Measurements from ENCODE around the gene PHLDA3. TPM values are rescaled to one million over a fixed set of nuclear protein-coding genes. Genes with fewer than 3 reads are reported as not detected.

The PHLDA3 gene
- total RNA-seq, 4 donors from 2014 or later: 14.4 to 80.2 (median 43.7) TPM

DNA sequence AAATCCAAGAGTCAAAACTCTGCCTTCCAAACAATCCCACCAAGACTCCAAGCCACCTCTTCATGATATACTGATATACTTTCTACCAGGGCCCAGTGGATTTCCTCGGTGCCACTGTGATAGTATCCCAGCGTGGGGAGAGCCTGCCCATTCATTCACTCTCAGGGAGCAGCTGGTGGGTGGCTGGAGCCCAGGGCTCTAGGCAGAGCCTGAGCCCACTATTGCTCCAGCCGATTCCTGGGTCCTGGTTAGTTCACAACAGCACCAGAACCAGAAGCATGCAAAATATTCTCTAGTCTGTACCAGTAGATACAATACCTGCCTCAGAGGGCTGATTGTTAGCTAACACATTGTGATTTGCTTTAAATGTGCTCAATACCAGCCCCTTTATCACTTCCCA is 37.1 kb upstream of the PHLDA3 start:
- Histone ChIP-seq H3K36me3 (no peaks in the 10 kb centered on the region), H3K9me3 (no peaks in the 10 kb centered on the region), H3K4me1 (peaks cover 0 to 16% of the 10 kb centered on the region in 2 donors), H3K27me3 (no peaks in the 10 kb centered on the region), H3K27ac (peak overlapping the region; percentile 97 to 99), H3K4me3 (peak overlapping the region; percentile 67 to 93)
- intact Hi-C loops (cut with DNase I; ENCODE audit: low total_unique reads): no loop called here
- TF ChIP-seq, protein P1, sequence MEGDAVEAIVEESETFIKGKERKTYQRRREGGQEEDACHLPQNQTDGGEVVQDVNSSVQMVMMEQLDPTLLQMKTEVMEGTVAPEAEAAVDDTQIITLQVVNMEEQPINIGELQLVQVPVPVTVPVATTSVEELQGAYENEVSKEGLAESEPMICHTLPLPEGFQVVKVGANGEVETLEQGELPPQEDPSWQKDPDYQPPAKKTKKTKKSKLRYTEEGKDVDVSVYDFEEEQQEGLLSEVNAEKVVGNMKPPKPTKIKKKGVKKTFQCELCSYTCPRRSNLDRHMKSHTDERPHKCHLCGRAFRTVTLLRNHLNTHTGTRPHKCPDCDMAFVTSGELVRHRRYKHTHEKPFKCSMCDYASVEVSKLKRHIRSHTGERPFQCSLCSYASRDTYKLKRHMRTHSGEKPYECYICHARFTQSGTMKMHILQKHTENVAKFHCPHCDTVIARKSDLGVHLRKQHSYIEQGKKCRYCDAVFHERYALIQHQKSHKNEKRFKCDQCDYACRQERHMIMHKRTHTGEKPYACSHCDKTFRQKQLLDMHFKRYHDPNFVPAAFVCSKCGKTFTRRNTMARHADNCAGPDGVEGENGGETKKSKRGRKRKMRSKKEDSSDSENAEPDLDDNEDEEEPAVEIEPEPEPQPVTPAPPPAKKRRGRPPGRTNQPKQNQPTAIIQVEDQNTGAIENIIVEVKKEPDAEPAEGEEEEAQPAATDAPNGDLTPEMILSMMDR (IDR thresholded peaks at IDR 0.05): no peak
- TF ChIP-seq POLR2A (IDR thresholded peaks at IDR 0.05): no peak
- peak in 1 of 2 donors; percentile 27 for DNase-seq

DNA sequence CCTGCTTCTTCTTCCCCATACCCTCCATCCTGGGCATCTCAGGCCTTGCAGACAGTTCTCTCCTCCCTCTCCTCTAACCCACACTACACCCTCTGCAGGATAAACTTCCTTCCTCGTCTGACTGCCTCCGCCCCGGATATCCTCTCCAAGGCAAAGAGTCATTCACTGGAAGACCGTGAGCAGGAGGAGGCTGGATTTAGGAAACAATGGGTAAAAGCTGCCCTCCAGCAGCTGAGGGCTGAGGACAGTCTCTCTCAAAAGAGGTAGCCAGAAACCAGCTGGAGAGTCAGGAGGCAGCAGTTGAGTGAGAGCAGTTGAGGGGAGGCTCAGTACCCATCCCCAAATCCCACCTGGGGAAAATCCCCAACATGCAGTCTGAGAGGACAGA is 36.5 kb upstream of the PHLDA3 start:
- H3K4me1 ChIP-seq: peaks cover 4 to 16% of the 10 kb centered on the region in 2 donors
- no peaks in the 10 kb centered on the region for H3K9me3 ChIP-seq
- TF ChIP-seq POLR2A (IDR thresholded peaks at IDR 0.05): peak in 1 of 2 donors; percentile 51
- TF ChIP-seq, protein P1 (IDR thresholded peaks at IDR 0.05): no peak
- H3K27ac ChIP-seq: peak overlapping the region; percentile 97 to 99
- H3K4me3 ChIP-seq: peak overlapping the region; percentile 67 to 93
- H3K36me3 ChIP-seq: no peaks in the 10 kb centered on the region
- intact Hi-C loops (cut with DNase I; ENCODE audit: low total_unique reads): no loop called here
- H3K27me3 ChIP-seq: no peaks in the 10 kb centered on the region
- DNase-seq: peak in 1 of 2 donors; percentile 55

DNA sequence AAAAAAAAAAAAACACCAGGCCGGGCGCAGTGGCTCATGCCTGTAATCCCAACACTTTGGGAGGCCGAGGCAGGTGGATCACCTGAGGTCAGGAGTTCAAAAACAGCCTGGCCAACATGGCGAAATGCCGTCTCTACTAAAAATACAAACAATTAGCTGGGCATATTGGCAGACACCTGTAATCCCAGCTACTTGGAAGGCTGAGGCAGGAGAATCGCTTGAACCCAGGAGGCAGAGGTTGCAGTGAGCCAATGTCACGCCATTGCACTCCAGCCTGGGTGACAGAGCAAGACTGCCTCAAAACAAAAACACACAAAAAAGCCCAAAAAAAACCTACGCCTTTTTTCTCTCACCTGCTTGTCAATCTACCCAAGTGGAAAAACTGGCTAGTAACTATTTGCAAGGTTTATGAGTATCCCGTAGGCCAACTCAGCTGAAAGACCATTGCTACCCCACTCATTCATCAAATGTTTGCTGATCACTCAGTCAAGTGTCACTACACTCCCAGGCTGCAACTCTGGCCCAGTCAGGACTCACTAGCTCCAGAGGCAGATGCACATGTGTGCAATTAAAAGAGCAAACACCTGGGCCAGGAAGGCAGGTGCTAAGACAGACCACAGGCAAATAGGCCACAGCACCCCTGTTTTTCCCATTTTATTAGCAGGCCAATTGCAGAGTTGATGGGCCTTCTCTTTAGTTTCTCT is 36.0 kb upstream of the PHLDA3 start:
- peak overlapping the region; percentile 97 to 99 for H3K27ac ChIP-seq
- no peaks in the 10 kb centered on the region for H3K27me3 ChIP-seq
- H3K4me3 ChIP-seq: peak overlapping the region; percentile 67 to 93
- no peaks in the 10 kb centered on the region for H3K9me3 ChIP-seq
- H3K36me3 ChIP-seq: no peaks in the 10 kb centered on the region
- H3K4me1 ChIP-seq: peaks cover 9 to 16% of the 10 kb centered on the region in 2 donors
- no peak for DNase-seq
- no peak for TF ChIP-seq POLR2A (IDR thresholded peaks at IDR 0.05)
- TF ChIP-seq, protein P1 (IDR thresholded peaks at IDR 0.05): no peak
- intact Hi-C loops (cut with DNase I; ENCODE audit: low total_unique reads): no loop called here

DNA sequence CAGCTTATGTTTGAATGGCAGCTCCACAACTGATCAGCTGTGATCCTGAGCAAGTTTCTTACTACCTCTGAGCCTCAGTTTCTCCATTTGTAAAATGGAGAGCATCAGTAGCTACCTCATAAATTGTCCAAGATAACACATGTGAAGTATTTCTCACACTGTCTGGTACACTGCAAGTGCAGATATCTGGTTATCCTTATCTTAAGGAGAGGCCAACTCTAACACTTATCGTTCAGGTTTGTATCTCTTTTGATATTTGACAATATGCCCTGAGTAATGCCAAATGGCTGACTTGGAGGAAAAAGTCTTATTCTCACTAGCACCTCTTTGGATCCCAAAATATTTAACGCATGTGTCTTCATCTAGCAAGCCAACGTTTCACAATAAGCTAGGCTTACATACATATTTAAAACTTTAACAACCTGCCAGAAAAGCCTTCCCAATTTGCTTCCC is 35.2 kb upstream of the PHLDA3 start:
- Histone ChIP-seq H3K27ac (peak overlapping the region; percentile 97 to 99), H3K9me3 (no peaks in the 10 kb centered on the region), H3K27me3 (no peaks in the 10 kb centered on the region), H3K4me3 (peak overlapping the region; percentile 67 to 93), H3K36me3 (no peaks in the 10 kb centered on the region), H3K4me1 (peaks cover 16% of the 10 kb centered on the region in 2 donors)
- TF ChIP-seq, protein P1 (IDR thresholded peaks at IDR 0.05): no peak
- no peak for TF ChIP-seq POLR2A (IDR thresholded peaks at IDR 0.05)
- no peak for DNase-seq
- intact Hi-C loops (cut with DNase I; ENCODE audit: low total_unique reads): no loop called here

DNA sequence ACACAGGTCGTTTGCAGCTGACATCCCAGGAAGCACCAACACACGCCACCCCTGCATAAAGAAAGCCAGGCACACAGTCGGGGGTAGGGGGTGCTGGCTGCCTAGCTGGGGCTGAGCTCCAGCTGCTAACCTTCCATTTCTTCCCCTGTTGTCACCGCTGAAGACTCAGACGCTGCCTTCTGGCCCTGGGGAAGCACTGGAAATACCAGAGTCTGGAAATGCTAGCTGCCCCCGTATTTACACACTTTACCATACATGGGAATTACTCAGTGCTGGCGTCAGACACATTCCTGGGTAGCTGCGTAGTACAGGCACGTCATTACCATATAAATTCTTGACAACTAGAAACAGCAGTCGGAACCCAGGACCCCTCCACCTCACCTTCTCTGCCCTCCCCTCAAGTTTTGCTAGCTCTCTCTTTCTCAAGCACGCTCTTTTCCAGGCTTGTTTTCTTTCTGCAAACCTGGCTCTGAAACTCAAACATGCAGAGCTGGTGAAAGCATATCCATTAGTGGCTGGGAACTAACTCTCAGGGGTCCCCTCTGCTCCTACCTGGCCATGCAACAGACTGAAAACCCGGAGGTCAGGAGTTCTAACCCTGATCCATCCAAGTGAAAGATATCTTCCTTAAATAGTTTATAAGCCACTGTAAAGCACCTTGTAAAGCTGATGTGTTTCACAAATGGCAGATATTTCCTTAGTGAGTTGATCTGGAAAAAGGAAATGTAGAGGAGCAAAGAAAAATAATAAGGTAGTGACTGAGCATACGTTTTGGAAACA is 34.6 kb upstream of the PHLDA3 start:
- Histone ChIP-seq H3K9me3 (no peaks in the 10 kb centered on the region), H3K27ac (peak overlapping the region; percentile 97 to 99), H3K4me3 (peak overlapping the region; percentile 67 to 93), H3K4me1 (peaks cover 17 to 18% of the 10 kb centered on the region in 2 donors), H3K27me3 (no peaks in the 10 kb centered on the region), H3K36me3 (no peaks in the 10 kb centered on the region)
- intact Hi-C loops (cut with DNase I; ENCODE audit: low total_unique reads): no loop called here
- DNase-seq: peak; percentile 84 to 95
- TF ChIP-seq, protein P1 (IDR thresholded peaks at IDR 0.05): no peak
- peak; percentile 84 to 94 for TF ChIP-seq POLR2A (IDR thresholded peaks at IDR 0.05)
